K562 (cell line): ENCODE data around the gene EGLN1. TPM values are rescaled to one million over a fixed set of nuclear protein-coding genes. Genes with fewer than 3 reads are reported as not detected.

Experiments used
- CHD1 ChIP-seq: fragments of 200-600 bp; sonication (generic); IDR thresholded peaks from one replicate; pipeline ENCODE4 v1.6.1; 2012; ENCODE audit warnings: mild to moderate bottlenecking, moderate library complexity, low read length, inconsistent platforms
- GABPB2 ChIP-seq: fragments of 250-450 bp; sonication (Bioruptor Pico); conservative IDR thresholded peaks from 2 replicates; pipeline ENCODE4 v1.5.1; 2021; ENCODE audit warnings: mild to moderate bottlenecking
- KLF6 ChIP-seq: fragments of 250-450 bp; sonication (Bioruptor Pico); IDR thresholded peaks from 2 replicates; pipeline ENCODE4 v1.4.0; 2020; ENCODE audit warnings: mild to moderate bottlenecking, moderate library complexity, borderline replicate concordance
- SMARCC2 ChIP-seq: fragments of 450-650 bp; IDR thresholded peaks from 2 replicates; pipeline ENCODE4 v1.6.1; 2017; ENCODE audit warnings: antibody characterized with exemption, moderate library complexity, mild to moderate bottlenecking, low read depth
- STAT5B ChIP-seq: fragments of 250-450 bp; sonication (Bioruptor Pico); IDR thresholded peaks from 2 replicates; pipeline ENCODE4 v1.8.0; 2021; ENCODE audit warnings: mild to moderate bottlenecking, inconsistent platforms
- U2AF2 ChIP-seq: fragments of 200-400 bp; formaldehyde crosslinking; optimal IDR thresholded peaks from 2 replicates; pipeline ENCODE3; 2017; ENCODE audit warnings: low read depth, mild to moderate bottlenecking, low read length
- ZFPM2 ChIP-seq: fragments of 250-450 bp; sonication (Bioruptor Pico); IDR thresholded peaks from 2 replicates; pipeline ENCODE4 v1.5.1; 2022; ENCODE audit warnings: mild to moderate bottlenecking
- ZKSCAN1 ChIP-seq: fragments of 150-350 bp; IDR thresholded peaks from 2 replicates; pipeline ENCODE4 v1.6.1; 2016; ENCODE audit warnings: low read depth, low read length
- ZNF586 ChIP-seq: fragments of 450-650 bp; formaldehyde crosslinking; conservative IDR thresholded peaks from 2 replicates; pipeline ENCODE4 v1.4.0; 2020; ENCODE audit warnings: mild to moderate bottlenecking, moderate library complexity
- ZNF785 ChIP-seq: fragments of 250-450 bp; sonication (Bioruptor Pico); IDR thresholded peaks from 2 replicates; pipeline ENCODE4 v1.4.0; 2020; ENCODE audit warnings: mild to moderate bottlenecking
- polyA plus RNA-seq, 8 experiments: library from polyadenylated mRNA; depleted of rRNA in 4 of 8; stranded (reverse) in 5 of 8; unstranded in 3 of 8; fragments of >200 nt; fragmentation: Nextera tagmentation in 2 of 8; fragmentation: Illumina TruSeq in 1 of 8; extraction: Ambion mirVana in 2 of 8; extraction: Trizol in 1 of 8; gene quantifications; 2 replicates each; pipeline versions ENCODE4 v1.2.1 to v1.2.3, GENCODE V29; 2011 to 2014; ENCODE audit warnings: inconsistent platforms in 1 of 8, missing spikeins in 1 of 8
- total RNA-seq, 7 experiments: library from RNA; depleted of rRNA in 6 of 7; stranded (reverse); fragments of >200 nt in 6 of 7; fragmentation: Illumina TruSeq in 2 of 7; extraction: Trizol in 2 of 7; gene quantifications; 2 replicates each; pipeline versions ENCODE4 v1.2.1 to v1.2.3, GENCODE V29; 2011 to 2021; ENCODE audit warnings: low replicate concordance in 1 of 7
- TF ChIP-seq, protein P1 (sequence below): fragments of 450-650 bp; IDR thresholded peaks from 2 replicates; pipeline ENCODE4 v1.6.1; 2016; ENCODE audit warnings: mild to moderate bottlenecking
- TF ChIP-seq, protein P2 (sequence below): fragments of 450-650 bp; conservative IDR thresholded peaks from 2 replicates; pipeline ENCODE4 v1.6.1; 2016; ENCODE audit warnings: missing genetic modification characterization, low read depth, mild to moderate bottlenecking, control low read depth, missing compliant biosample characterization
- TF ChIP-seq, protein P3 (sequence below), 2 experiments: fragments of 250-450 bp in 1 of 2; fragments of 450-650 bp in 1 of 2; sonication (Bioruptor Pico) in 1 of 2; IDR thresholded peaks; 2 replicates each; pipeline versions ENCODE4 v1.6.1 to v1.8.0; 2016 to 2021; ENCODE audit warnings: mild to moderate bottlenecking in 2 of 2, moderate library complexity in 2 of 2, missing compliant biosample characterization in 1 of 2, missing genetic modification characterization in 1 of 2
- TF ChIP-seq, protein P4 (sequence below): IDR thresholded peaks from 2 replicates; pipeline ENCODE4 v1.6.1; 2014; ENCODE audit warnings: antibody characterized with exemption
- TF ChIP-seq, protein P5 (sequence below): fragments of 150-350 bp; IDR thresholded peaks from 2 replicates; pipeline ENCODE4 v1.6.1; 2014; ENCODE audit warnings: low read depth, mild to moderate bottlenecking, low read length, borderline replicate concordance

The EGLN1 gene
- total and polyA plus RNA-seq, 9 of the 15 experiments (the other 6 are each of a cell fraction or from before 2014, with no cell fraction given): 5.2 to 54.3 (median 24.6) TPM

DNA sequence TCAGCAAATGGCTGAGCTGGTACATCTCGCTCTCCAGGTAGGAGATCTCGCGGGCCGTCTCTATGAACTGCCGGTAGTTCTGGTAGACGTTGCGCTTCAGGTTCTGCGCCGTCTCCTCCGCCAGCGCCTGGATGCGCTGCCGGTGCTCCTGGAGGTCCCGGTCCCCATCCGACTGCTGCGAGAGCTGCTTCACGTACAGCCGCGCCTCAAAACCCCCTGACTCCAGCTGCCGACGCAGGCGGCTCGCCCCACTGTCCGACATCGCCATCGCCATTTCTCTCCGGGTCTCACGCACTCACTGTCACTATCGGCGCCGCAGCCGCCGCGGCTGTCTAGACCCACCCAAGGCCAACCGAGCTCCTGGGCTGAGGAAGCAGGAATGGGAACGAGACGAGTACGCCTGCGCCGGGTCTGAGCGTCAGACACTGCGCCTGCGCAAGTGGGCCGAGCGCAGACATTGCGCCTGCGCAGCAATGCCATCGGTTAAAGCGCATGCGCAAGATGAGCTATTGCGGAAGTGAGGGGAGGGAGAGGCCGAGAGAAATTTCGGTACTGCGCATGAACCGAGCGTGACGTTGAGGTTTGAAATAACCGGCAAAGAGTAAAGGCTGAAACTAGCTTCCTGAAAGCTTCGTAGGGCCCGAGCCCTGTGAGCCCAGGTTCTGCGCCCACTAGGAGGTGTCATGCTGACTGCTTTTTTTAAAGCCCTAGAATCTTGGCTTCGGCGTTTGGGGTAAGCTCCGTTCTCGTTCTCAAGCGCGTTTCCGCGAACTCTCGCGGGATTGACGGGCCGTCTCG is 84.4 kb downstream of the EGLN1 start, which contains the start of gene EXOC8 (continued):
- TF ChIP-seq SMARCC2: no peak
- TF ChIP-seq, protein P1, sequence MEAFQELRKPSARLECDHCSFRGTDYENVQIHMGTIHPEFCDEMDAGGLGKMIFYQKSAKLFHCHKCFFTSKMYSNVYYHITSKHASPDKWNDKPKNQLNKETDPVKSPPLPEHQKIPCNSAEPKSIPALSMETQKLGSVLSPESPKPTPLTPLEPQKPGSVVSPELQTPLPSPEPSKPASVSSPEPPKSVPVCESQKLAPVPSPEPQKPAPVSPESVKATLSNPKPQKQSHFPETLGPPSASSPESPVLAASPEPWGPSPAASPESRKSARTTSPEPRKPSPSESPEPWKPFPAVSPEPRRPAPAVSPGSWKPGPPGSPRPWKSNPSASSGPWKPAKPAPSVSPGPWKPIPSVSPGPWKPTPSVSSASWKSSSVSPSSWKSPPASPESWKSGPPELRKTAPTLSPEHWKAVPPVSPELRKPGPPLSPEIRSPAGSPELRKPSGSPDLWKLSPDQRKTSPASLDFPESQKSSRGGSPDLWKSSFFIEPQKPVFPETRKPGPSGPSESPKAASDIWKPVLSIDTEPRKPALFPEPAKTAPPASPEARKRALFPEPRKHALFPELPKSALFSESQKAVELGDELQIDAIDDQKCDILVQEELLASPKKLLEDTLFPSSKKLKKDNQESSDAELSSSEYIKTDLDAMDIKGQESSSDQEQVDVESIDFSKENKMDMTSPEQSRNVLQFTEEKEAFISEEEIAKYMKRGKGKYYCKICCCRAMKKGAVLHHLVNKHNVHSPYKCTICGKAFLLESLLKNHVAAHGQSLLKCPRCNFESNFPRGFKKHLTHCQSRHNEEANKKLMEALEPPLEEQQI: no peak
- TF ChIP-seq STAT5B (CRISPR knock-in tag): no peak
- no peak for TF ChIP-seq KLF6
- TF ChIP-seq CHD1: peak; percentile 75
- TF ChIP-seq, protein P2, sequence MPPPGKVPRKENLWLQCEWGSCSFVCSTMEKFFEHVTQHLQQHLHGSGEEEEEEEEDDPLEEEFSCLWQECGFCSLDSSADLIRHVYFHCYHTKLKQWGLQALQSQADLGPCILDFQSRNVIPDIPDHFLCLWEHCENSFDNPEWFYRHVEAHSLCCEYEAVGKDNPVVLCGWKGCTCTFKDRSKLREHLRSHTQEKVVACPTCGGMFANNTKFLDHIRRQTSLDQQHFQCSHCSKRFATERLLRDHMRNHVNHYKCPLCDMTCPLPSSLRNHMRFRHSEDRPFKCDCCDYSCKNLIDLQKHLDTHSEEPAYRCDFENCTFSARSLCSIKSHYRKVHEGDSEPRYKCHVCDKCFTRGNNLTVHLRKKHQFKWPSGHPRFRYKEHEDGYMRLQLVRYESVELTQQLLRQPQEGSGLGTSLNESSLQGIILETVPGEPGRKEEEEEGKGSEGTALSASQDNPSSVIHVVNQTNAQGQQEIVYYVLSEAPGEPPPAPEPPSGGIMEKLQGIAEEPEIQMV (tag): no peak
- TF ChIP-seq, protein P3, sequence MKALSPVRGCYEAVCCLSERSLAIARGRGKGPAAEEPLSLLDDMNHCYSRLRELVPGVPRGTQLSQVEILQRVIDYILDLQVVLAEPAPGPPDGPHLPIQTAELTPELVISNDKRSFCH (CRISPR knock-in tag; IDR thresholded peaks at IDR 0.05): no peak
- TF ChIP-seq, protein P3 (tag; IDR thresholded peaks at IDR 0.05): no peak
- no peak for TF ChIP-seq ZNF586 (CRISPR knock-in tag)
- peak; percentile 56; the same call in 1 of the 2 replicates for TF ChIP-seq ZKSCAN1
- no peak for TF ChIP-seq U2AF2
- TF ChIP-seq, protein P4, sequence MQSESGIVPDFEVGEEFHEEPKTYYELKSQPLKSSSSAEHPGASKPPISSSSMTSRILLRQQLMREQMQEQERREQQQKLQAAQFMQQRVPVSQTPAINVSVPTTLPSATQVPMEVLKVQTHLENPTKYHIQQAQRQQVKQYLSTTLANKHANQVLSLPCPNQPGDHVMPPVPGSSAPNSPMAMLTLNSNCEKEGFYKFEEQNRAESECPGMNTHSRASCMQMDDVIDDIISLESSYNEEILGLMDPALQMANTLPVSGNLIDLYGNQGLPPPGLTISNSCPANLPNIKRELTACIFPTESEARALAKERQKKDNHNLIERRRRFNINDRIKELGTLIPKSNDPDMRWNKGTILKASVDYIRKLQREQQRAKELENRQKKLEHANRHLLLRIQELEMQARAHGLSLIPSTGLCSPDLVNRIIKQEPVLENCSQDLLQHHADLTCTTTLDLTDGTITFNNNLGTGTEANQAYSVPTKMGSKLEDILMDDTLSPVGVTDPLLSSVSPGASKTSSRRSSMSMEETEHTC: no peak
- 0 out of 2 replicates have a peak, but pooled peaks have one; percentile 25 for TF ChIP-seq ZFPM2
- no peak for TF ChIP-seq ZNF785 (CRISPR knock-in tag)
- TF ChIP-seq, protein P5, sequence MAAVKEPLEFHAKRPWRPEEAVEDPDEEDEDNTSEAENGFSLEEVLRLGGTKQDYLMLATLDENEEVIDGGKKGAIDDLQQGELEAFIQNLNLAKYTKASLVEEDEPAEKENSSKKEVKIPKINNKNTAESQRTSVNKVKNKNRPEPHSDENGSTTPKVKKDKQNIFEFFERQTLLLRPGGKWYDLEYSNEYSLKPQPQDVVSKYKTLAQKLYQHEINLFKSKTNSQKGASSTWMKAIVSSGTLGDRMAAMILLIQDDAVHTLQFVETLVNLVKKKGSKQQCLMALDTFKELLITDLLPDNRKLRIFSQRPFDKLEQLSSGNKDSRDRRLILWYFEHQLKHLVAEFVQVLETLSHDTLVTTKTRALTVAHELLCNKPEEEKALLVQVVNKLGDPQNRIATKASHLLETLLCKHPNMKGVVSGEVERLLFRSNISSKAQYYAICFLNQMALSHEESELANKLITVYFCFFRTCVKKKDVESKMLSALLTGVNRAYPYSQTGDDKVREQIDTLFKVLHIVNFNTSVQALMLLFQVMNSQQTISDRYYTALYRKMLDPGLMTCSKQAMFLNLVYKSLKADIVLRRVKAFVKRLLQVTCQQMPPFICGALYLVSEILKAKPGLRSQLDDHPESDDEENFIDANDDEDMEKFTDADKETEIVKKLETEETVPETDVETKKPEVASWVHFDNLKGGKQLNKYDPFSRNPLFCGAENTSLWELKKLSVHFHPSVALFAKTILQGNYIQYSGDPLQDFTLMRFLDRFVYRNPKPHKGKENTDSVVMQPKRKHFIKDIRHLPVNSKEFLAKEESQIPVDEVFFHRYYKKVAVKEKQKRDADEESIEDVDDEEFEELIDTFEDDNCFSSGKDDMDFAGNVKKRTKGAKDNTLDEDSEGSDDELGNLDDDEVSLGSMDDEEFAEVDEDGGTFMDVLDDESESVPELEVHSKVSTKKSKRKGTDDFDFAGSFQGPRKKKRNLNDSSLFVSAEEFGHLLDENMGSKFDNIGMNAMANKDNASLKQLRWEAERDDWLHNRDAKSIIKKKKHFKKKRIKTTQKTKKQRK: no peak
- TF ChIP-seq GABPB2 (CRISPR knock-in tag): no peak; the same call in 1 of the 2 replicates
